Urothelium cell line (cell line): ENCODE measurements around the gene RBL1.
"Not testable (repeated sequence)": the region's sequence is repeated elsewhere in the genome, so short reads cannot be mapped to it uniquely, and the experiment has no call there.

Experiments used
- DNase-seq: peaks from one replicate; pipeline ENCODE4 v3.0.0; 2011; ENCODE audit warnings: low spot score, mixed read lengths
- FAIRE-seq: peaks from 2 replicates; lab custom pipeline; 2011; peaks lifted over from hg19 to GRCh38; lab: Jason Lieb, UNC

RBL1 gene

GRCh38 chr20:37095599-37096414, at the start of gene RBL1:
Gene RBL1, minus strand, starts transcription at chr20:37095997. Its CDS starts 69 bp downstream, at chr20:37095928.
- DNase-seq (peak; percentile 93), FAIRE-seq (no peak)

DNA sequence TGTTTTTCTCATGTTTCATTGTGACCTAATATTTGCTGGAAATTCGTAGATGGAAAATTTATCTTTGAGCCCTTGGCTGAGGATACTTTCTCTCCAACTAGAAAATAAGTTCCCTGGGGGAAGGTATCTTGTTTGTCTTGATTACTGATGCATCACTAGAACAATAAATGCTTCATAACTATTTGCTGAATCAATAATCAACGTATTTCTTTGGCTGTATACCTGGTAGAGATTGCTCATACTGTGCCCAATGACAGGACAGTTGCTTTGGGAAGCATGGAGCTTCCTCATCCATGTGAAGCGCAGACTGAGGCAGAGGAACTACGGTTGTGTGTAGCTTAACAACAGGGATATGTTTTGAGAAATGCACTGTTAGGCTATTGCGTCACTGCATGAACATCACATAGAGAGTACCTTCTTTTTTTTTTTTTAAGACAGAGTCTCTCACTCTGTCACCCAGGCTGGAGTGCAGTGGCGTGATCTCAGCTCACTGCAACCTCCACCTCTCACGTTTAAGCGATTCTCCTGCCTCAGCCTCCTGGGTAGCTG, 49.1 kb upstream of the RBL1 start:
- no peak for FAIRE-seq
- no peak for DNase-seq

GRCh38 chr20:37142708-37143107, 46.9 kb upstream of the RBL1 start:
- no peak for FAIRE-seq
- no peak for DNase-seq

DNA sequence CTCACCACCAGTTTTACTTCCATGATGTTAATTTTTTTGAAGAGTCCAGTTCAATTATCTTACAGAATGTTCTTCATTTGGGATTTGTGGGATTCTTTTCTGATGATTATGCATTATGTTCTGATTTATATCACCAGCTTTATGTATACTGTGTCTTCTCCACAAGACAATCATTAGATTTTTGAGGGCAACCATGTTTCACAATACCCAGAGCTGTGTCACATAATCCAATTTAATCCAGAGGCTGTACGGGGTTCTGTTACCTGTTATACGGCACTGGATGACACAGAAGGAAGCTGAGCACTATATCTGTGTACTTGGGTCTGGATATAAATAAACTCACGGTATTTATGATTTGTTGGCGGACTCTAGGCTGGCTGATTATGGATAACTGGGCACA, 41.8 kb upstream of the RBL1 start:
- FAIRE-seq = no peak

GRCh38 chr20:37133952-37134351, 38.2 kb upstream of the RBL1 start:
- DNase-seq (no peak), FAIRE-seq (no peak)

More for the DNA sequence above, 41.8 kb upstream of the RBL1 start:
- no peak for DNase-seq

DNA sequence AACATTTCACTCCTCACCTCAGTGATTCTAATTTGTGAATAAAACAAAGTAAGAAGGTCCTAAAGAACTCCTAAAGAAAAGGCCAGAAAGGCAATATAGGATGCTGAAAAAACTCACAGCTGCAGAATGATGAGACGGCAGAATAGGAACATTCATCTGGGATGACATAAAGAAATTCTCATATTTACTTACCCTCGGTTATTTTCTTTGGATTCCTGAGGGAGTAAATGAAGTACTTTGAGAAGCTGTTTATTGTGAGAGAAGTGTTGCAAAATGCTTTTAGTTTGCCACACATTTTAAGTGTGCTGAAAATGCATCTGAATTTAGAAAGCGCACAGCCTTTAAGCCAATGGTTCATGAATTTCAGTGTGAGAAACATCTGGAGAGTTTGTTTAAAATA, 35.7 kb upstream of the RBL1 start:
- DNase-seq (no peak), FAIRE-seq (no peak)

DNA sequence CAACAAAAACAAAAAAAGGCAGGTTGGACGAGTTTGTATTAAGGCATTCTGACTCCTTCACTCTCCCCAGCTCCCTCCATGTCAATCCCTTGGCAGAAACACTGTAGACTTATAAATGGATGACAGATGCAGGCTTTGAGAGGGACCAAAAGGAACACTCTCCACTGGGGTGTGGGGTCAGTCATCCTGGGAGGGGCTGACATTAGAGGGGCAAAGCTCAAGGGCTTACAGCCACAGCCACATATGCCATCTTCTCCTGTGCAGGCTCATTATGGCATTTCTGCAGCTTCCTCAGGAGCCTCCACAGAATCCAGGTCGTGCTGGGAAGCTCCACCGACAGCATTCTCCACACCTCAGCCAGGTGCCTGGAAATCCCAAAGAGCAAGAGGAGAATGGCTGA, 33.0 kb upstream of the RBL1 start:
- DNase-seq (no peak), FAIRE-seq (no peak)

GRCh38 chr20:37126290-37126689, 30.5 kb upstream of the RBL1 start:
- not testable (repeated sequence) for FAIRE-seq, DNase-seq

GRCh38 chr20:37123441-37123840, 27.6 kb upstream of the RBL1 start:
- no peak for FAIRE-seq
- DNase-seq = no peak

- no peak for DNase-seq
- FAIRE-seq = no peak
These were observed 24.7 kb upstream of the RBL1 start for GRCh38 chr20:37120497-37120896.

- DNase-seq = no peak
- no peak for FAIRE-seq
These were observed 23.7 kb upstream of the RBL1 start for GRCh38 chr20:37119356-37120036.

DNA sequence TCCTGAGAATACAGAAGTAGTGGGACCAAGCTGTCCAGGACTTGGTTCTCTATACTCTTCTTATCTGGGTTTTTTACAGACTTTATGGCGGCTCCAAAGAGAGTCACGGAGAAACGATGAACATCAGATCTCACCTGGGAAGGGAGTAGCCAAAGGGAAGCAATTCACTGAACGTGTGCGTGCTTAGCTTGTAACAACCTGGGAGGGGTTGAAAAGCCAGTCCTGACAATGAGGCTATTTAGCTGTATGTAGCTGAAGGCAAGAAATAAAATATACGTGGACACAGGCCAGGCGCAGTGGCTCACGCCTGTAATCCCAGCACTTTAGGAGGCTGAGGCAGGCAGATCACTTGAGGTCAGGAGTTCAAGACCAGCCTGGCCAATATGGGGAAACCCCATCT, 18.2 kb upstream of the RBL1 start:
- FAIRE-seq = no peak
- no peak for DNase-seq

- FAIRE-seq (no peak), DNase-seq (no peak)
These were observed 16.2 kb upstream of the RBL1 start for GRCh38 chr20:37111926-37112455.

DNA sequence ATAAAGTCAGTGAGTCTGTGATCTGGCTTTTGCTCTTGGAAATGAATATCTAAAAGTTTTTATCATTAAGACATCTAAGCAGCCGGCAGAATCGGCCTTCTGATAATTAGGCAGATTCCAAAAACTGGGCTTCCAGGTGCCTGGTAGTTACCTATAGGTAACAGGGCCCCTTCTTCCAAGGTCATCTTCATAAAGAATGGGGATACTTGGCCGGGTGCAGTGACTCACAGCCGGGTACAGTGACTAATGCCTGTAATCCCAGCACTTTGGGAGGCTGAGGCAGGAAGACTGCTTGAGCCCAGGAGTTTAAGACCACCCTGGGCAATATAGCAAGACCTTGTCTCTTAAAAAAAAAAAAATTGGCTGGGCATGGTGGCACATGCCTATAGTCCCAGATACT, 12.9 kb upstream of the RBL1 start:
- DNase-seq (no peak), FAIRE-seq (no peak)

GRCh38 chr20:37102571-37102970, 6.8 kb upstream of the RBL1 start:
- DNase-seq (no peak), FAIRE-seq (no peak)

DNA sequence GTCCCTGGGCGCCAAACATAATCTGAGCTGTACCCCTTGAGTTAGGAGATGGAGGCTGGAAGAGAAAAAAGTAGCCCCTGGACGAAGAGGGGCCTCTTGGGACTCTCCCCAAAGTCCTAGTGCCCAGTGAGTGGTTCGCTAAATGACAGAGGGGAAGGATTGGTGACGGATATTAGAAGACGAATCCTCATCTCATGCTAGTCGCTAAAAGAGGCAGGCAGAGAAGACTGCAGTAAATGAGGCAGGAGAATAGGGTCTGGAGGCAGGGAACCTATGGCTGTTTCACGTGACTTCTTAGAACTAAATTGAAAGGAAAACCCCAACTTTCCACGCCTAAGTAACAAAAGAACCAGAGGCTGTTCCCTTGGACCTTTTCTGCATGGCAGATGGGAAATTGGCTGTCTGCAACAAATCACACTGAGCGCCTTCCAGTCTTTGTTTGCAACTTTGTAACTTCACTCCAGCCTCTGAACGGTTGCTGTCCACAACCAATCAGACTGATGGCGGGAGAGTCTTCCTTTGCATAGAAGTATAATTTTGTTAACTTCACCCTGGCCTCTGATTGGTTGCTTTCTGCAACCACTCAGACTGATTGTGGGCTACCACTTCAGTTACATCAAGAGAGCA, 731 bp upstream of the RBL1 start:
- FAIRE-seq (no peak), DNase-seq (no peak)

DNA sequence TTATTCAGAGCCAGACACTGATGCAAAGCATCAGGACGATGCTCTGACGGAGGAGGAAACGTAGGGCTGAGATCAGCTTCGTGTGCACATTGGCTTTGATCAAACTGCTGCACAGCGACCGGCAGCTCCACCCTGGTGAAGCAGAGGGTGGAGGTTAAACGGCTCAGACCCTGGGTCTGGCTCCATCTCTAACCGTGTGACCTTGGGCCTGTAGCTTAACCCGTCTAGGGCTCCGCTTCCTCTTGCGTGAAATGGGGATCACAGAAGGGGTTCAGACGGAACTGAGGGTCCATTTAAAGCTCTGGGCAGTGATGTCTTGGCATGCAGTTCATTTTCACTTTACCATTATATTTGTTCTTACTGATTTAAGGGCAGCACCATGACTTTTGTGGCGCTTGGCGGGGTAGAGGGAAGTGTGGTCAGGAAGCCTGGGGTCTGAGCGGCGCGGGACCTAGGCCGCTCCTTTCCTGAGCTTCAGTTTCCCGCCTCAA, 644 bp downstream of the RBL1 start:
- peak; percentile 44 for DNase-seq
- FAIRE-seq = peak; percentile 32

DNA sequence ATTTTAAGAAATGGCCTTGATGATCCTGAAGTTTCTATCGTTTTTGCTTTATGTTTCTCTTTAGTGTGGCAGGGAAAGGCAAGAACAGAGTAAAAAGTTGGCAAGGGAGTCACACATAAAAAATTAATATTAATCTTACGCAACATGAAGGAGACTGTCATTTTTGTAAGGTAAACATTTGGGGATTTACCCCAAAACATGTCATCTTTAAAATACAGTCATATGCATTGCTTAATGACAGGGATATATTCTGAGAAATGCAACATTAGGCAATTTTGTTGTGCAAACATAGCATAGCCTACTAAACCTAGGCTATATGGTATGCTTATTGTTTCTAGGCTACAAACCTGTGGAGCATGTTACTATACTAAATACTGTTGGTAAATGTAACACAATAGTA, 5.4 kb downstream of the RBL1 start:
- FAIRE-seq = no peak
- DNase-seq = no peak

GRCh38 chr20:37081717-37082289, 14.0 kb downstream of the RBL1 start:
- no peak for DNase-seq
- no peak for FAIRE-seq

DNA sequence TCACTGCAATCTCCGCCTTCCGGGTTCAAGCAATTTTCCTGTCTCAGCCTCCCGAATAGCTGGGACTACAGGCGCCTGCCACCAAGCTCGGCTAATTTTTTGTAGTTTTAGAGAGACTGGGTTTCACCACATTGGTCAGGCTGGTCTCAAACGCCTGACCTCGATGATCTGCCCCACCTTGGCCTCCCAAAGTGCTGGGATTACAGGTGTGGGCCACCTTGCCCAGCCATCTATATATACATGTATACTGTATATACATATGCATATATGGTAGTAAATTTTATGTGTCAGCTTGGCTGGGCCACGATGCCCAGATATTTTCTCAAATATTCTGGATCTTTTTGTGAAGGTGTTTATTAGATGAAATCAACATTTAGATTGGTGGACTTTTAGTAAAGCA, 18.8 kb downstream of the RBL1 start:
- no peak for DNase-seq
- no peak for FAIRE-seq
